Heart left ventricle (tissue), 16 donors: ENCODE results near the gene TWF2. TPM values are rescaled to one million over a fixed set of nuclear protein-coding genes. Genes with fewer than 3 reads are reported as not detected.

ENCODE experiments used
- ATAC-seq, 4 donors: fragments of 200-7000 bp; cut with Tn5 transposase; one replicate each; pipeline ENCODE4 v1.9.1; 2020 to 2022; ENCODE audit warnings: moderate library complexity in 4 of 4, mild to moderate bottlenecking in 3 of 4, moderate number of reproducible peaks in 1 of 4
- DNase-seq, 5 donors: peaks; one replicate each; pipeline ENCODE4 v3.0.0-alpha.2; 2020
- H3K27ac ChIP-seq, 12 donors: fragments of 200-600 bp; sonication (generic) in 4 of 12; one replicate each; pipeline versions ENCODE4 v1.5.0 to v1.8.0; 2016 to 2022; ENCODE audit warnings: mild to moderate bottlenecking in 2 of 12
- H3K27me3 ChIP-seq, 9 donors: fragments of 200-600 bp; sonication (generic) in 2 of 9; one replicate each; pipeline versions ENCODE4 v1.5.1 to v1.8.0; 2016 to 2022; ENCODE audit warnings: mild to moderate bottlenecking in 3 of 9
- H3K36me3 ChIP-seq, 9 donors: fragments of 200-600 bp; sonication (generic) in 2 of 9; one replicate each; pipeline versions ENCODE4 v1.5.0 to v1.8.0; 2018 to 2022; ENCODE audit warnings: mild to moderate bottlenecking in 2 of 9
- H3K4me1 ChIP-seq, 12 donors: fragments of 200-600 bp; sonication (generic) in 4 of 12; one replicate each; pipeline versions ENCODE4 v1.5.0 to v1.8.0; 2016 to 2022; ENCODE audit warnings: mild to moderate bottlenecking in 3 of 12
- H3K4me3 ChIP-seq, 12 donors: fragments of 200-600 bp; sonication (generic) in 4 of 12; one replicate each; pipeline versions ENCODE4 v1.5.0 to v1.8.0; 2017 to 2022; ENCODE audit warnings: mild to moderate bottlenecking in 9 of 12, moderate library complexity in 4 of 12
- H3K9me3 ChIP-seq, 12 donors: fragments of 200-600 bp; sonication (generic) in 4 of 12; one replicate each; pipeline versions ENCODE4 v1.5.0 to v1.8.0; 2016 to 2022; ENCODE audit warnings: mild to moderate bottlenecking in 1 of 12
- CTCF ChIP-seq, 12 donors: fragments of 200-600 bp; sonication (generic) in 4 of 12; IDR thresholded peaks; one replicate each; pipeline versions ENCODE4 v1.5.0 to v1.8.0; 2018 to 2022; ENCODE audit warnings: antibody characterized with exemption in 12 of 12, mild to moderate bottlenecking in 5 of 12
- POLR2A ChIP-seq, 2 donors: fragments of 450-650 bp; IDR thresholded peaks; one replicate each; pipeline ENCODE4 v1.6.1; 2017; ENCODE audit warnings: antibody characterized with exemption in 2 of 2, mild to moderate bottlenecking in 2 of 2, moderate library complexity in 2 of 2
- WGBS, 4 donors: extraction: QIAGEN DNeasy Blood & Tissue Kit in 2 of 4; methylation state at CpG; one replicate each; pipeline versions ENCODE4 v1.1.5 to v1.1.7; 2013 to 2018; 5-methylcytosine and 5-hydroxymethylcytosine counted together
- intact Hi-C, 10 donors: fragments of 100-400 bp; cut with DNase I; formaldehyde crosslinking; loops; one replicate each; pipeline versions ENCODE4 v1.11.1 to v1.14.2; 2022
- polyA plus RNA-seq, 2 donors: library from polyadenylated mRNA; stranded (reverse); fragments of 200-250 nt; gene quantifications; one replicate each; pipeline ENCODE4 v1.2.3, GENCODE V29; 2013
- total RNA-seq, 9 donors: library from RNA; depleted of rRNA in 2 of 9; stranded (reverse); fragments of >200 nt in 2 of 9; fragmentation: NEBNext Ultra II Directional in 3 of 9; extraction: Animal tissue kit (Norgen Biotek cat#: 25700) in 3 of 9; gene quantifications; one replicate each; pipeline versions ENCODE4 v1.1.0 to v1.2.4, GENCODE V29; 2016 to 2023
- donor health status: ischemic (EF 13 %, LVEDD 7.1; RV severe dilation, severe dysfunction).
- donor health status: healthy with polysubstance abuse.
- donor health status: DM: no; HTN: yes; CAD: no.
- donor health status: DM: no; HTN: no; CAD: no.
- donor health status: ischemic (EF 25% LVEDD 6.9; RV normal size, moderate dysfunction).
- donor health status: ischemic (EF 25% LVEDD 5.7; RV mildly dilated, moderate dysfunction).
- donor health status: healthy.
- donor health status: DM: yes; HTN: yes; CAD: no.
- donor health status: ischemic (EF 35%, LVEDD 5.7; RV mildly dilated, moderate dysfunction).
- donor health status: nonischemic (EF 11% LVEDD 7.7; RV severe dilation, severe dysfunction).
- donor health status: DM: yes; HTN: yes; CAD: no.
- donor health status: PGD.
- donor health status: ischemic (EF 29% LVEDD 5.4; RV normal size, mild dysfunction).
- donor health status: nonischemic (EF 23%, LVEDD 6.1; RV moderate dilation, normal function).

TWF2 gene
- total and polyA plus RNA-seq, 11 donors = 45.8 to 133 (median 109) TPM

GRCh38 chr3:52218026-52218425 lies 20.9 kb downstream of the TWF2 start:
- peaks cover 0 to 30% (median 28%) of the 10 kb centered on the region in 9 donors for H3K36me3 ChIP-seq
- DNase-seq (no peak), ATAC-seq (no peak)
- peak overlapping the region in 9 of 12 donors; percentile 14 to 40 (median 25) for H3K4me3 ChIP-seq
- no peaks in the 10 kb centered on the region for H3K9me3 ChIP-seq
- H3K4me1 ChIP-seq = peaks cover 5 to 64% (median 40%) of the 10 kb centered on the region in 12 donors
- 48 to 70% (median 61%) methylated on average over 3 of the region's 3 CpGs for WGBS, 4 donors
- peak overlapping the region; percentile 59 to 92 (median 81) for H3K27ac ChIP-seq
- no peaks in the 10 kb centered on the region for H3K27me3 ChIP-seq
- no peak for TF ChIP-seq POLR2A (IDR thresholded peaks at IDR 0.05)
- TF ChIP-seq CTCF (IDR thresholded peaks at IDR 0.05) = no peak
- intact Hi-C loops = loop anchor here in 2 of 10 donors (5.0 kb wide), 2 partner anchors 66 to 216 kb away; partner anchors contain the start of gene POC1A (in 2 of the 2)

- 59 to 69% (median 63%) methylated on average over 9 to 10 of the region's 10 CpGs for WGBS, 4 donors
- peaks cover 5 to 63% (median 40%) of the 10 kb centered on the region in 12 donors for H3K4me1 ChIP-seq
- TF ChIP-seq CTCF (IDR thresholded peaks at IDR 0.05) = no peak
- no peaks in the 10 kb centered on the region for H3K9me3 ChIP-seq
- peaks cover 0 to 37% (median 35%) of the 10 kb centered on the region in 9 donors for H3K36me3 ChIP-seq
- H3K27me3 ChIP-seq = no peaks in the 10 kb centered on the region
- intact Hi-C loops = loop anchor here in 2 of 10 donors (1.0 to 5.0 kb wide), 3 partner anchors 33 to 215 kb away; partner anchors contain the start of gene POC1A (in 2 of the 2)
- peak overlapping the region; percentile 59 to 92 (median 81) for H3K27ac ChIP-seq
- no peak for DNase-seq
- peak overlapping the region in 1 of 12 donors; percentile 40 for H3K4me3 ChIP-seq
- no peak for ATAC-seq
Measured at GRCh38 chr3:52217409-52217805, 21.6 kb downstream of the TWF2 start.

GRCh38 chr3:52216585-52217408 lies 22.2 kb downstream of the TWF2 start:
- H3K9me3 ChIP-seq = no peaks in the 10 kb centered on the region
- WGBS, 4 donors = 31 to 40% (median 36%) methylated on average over 13 of the region's 13 CpGs
- H3K27ac ChIP-seq = peak overlapping the region; percentile 59 to 92 (median 81)
- peak; percentile 75 to 88 (median 80) for ATAC-seq
- peaks cover 5 to 59% (median 38%) of the 10 kb centered on the region in 12 donors for H3K4me1 ChIP-seq
- peak overlapping the region in 3 of 12 donors; percentile 4 to 10 (median 4) for H3K4me3 ChIP-seq
- intact Hi-C loops = loop anchor here in 3 of 10 donors (1.0 to 5.0 kb wide), 4 partner anchors 17 to 214 kb away; partner anchors contain the start of gene POC1A (in 2 of the 3)
- peak in 4 of 5 donors; percentile 76 to 84 (median 80) for DNase-seq
- H3K27me3 ChIP-seq = no peaks in the 10 kb centered on the region
- TF ChIP-seq POLR2A (IDR thresholded peaks at IDR 0.05) = no peak
- no peak for TF ChIP-seq CTCF (IDR thresholded peaks at IDR 0.05)
- H3K36me3 ChIP-seq = peaks cover 0 to 43% (median 41%) of the 10 kb centered on the region in 9 donors

GRCh38 chr3:52215351-52215750 lies 23.6 kb downstream of the TWF2 start:
- DNase-seq (no peak), ATAC-seq (no peak)
- no peak overlapping the region for H3K4me3 ChIP-seq
- H3K9me3 ChIP-seq = no peaks in the 10 kb centered on the region
- WGBS, 4 donors = 93 to 94% (median 94%) methylated on average over 7 of the region's 7 CpGs
- H3K27me3 ChIP-seq = no peaks in the 10 kb centered on the region
- peaks cover 0 to 57% (median 55%) of the 10 kb centered on the region in 9 donors for H3K36me3 ChIP-seq
- intact Hi-C loops = loop anchor here in 2 of 10 donors (5.0 kb wide), 2 partner anchors 63 to 213 kb away; partner anchors contain the start of gene POC1A (in 2 of the 2)
- TF ChIP-seq POLR2A (IDR thresholded peaks at IDR 0.05) = no peak
- no peak for TF ChIP-seq CTCF (IDR thresholded peaks at IDR 0.05)
- H3K27ac ChIP-seq = peak overlapping the region in 2 of 12 donors; percentile 6 to 81
- H3K4me1 ChIP-seq = peaks cover 0 to 54% (median 34%) of the 10 kb centered on the region in 12 donors
